Loucy (cell line): ENCODE results near the gene UBALD2.

ENCODE experiments used
- EZH2phosphoT487 ChIP-seq: fragments of 200-600 bp; IDR thresholded peaks from 2 replicates; pipeline ENCODE4 v1.6.1; 2018; ENCODE audit warnings: antibody characterized with exemption, mild to moderate bottlenecking, moderate library complexity, borderline replicate concordance
- TF ChIP-seq, protein P1 (sequence below): fragments of 200-600 bp; sonication (generic); conservative IDR thresholded peaks from 2 replicates; pipeline ENCODE4 v1.5.1; 2014; ENCODE audit warnings: mild to moderate bottlenecking, antibody characterized with exemption, low read length

DNA sequence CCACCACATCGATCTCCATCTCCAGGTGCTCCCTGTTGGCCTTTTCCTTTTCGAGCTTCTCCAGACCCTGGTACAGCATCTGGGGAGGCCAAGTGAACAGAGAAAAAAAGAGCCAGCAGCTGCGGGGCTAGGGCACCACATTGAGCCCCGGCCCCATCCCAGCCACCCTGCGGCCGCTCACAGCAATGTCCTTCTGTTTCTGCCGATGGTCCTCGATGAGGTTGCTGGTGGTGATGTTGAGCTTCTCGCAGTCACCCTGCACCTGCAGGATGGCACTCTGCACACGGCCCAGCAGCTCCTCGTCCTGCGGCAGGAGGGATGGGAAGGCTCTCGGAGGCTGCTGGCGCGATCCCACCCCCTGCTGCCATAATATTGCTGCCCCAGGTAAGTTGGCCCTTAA is 15.5 kb downstream of the UBALD2 start:
- TF ChIP-seq, protein P1, sequence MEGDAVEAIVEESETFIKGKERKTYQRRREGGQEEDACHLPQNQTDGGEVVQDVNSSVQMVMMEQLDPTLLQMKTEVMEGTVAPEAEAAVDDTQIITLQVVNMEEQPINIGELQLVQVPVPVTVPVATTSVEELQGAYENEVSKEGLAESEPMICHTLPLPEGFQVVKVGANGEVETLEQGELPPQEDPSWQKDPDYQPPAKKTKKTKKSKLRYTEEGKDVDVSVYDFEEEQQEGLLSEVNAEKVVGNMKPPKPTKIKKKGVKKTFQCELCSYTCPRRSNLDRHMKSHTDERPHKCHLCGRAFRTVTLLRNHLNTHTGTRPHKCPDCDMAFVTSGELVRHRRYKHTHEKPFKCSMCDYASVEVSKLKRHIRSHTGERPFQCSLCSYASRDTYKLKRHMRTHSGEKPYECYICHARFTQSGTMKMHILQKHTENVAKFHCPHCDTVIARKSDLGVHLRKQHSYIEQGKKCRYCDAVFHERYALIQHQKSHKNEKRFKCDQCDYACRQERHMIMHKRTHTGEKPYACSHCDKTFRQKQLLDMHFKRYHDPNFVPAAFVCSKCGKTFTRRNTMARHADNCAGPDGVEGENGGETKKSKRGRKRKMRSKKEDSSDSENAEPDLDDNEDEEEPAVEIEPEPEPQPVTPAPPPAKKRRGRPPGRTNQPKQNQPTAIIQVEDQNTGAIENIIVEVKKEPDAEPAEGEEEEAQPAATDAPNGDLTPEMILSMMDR: no peak
- TF ChIP-seq EZH2phosphoT487: no peak
